Fibroblast of upper back skin (primary cell): ENCODE results near the gene BTF3.
A peak's percentile ranks its signal among the peaks of the same experiment; 100 is the strongest.
"Not testable (repeated sequence)": the region's sequence is repeated elsewhere in the genome, so short reads cannot be mapped to it uniquely, and the experiment has no call there.

Source experiments
- DNase-seq: peaks from one replicate; pipeline ENCODE4 v3.0.0-alpha.2; 2013

Gene BTF3

DNA sequence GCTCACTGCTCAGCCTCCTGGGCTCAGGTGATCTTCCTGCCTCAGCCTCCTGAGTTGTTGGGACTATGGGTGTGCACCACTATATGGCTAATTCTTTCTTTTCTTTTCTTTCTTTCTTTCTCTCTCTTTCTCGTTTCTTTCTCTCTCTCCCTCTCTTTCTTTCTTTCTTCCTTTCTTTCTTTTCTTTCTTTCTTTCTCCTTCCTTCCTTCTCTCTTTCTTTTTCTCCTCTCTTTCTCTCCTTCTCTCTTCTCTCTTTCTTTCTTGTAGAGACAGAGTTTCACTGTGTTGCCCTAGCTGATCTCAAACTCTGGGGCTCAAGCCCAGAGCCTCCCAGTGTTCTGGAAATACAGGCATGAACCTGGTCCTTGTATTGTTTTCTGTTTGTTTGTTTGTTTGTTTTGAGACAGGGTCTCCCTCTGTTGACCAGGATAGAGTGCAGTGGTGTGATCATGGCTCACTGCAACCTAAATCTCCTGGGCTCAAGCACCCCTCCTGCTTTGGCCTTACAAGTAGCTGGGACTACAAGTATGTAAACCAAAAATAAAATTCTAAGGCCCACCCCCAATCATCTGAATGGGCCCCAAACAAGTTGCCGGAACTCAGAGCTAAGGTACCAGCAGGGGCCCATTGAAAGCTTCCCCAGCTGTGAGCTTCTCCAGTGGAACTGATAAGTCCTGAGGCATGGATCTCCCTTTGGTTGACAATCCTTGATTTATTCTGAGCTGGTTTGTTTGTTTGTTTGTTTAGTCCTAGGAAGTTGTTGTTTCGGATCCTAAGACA, 11.9 kb upstream of the BTF3 start:
- DNase-seq: no peak

DNA sequence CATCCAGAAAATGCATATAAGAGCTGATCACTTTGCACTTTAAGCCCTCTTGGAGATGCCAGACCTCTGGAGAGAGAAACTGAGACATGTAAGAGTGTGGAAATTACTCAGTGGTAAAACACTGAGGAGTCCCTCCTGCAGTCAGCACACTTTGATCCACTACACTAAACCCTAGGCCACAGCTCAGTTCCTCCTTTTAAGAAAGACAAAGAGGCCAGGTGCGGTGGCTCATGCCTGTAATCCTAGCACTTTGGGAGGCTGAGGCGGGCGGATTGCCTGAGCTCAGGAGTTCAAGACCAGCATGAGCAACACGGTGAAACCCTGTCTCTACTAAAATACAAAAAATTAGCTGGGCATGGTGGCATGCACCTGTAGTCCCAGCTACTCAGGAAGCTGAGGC, 11.0 kb upstream of the BTF3 start:
- DNase-seq: not testable (repeated sequence)

GRCh38 chr5:73487815-73488214, 10.4 kb upstream of the BTF3 start:
- DNase-seq: no peak

DNA sequence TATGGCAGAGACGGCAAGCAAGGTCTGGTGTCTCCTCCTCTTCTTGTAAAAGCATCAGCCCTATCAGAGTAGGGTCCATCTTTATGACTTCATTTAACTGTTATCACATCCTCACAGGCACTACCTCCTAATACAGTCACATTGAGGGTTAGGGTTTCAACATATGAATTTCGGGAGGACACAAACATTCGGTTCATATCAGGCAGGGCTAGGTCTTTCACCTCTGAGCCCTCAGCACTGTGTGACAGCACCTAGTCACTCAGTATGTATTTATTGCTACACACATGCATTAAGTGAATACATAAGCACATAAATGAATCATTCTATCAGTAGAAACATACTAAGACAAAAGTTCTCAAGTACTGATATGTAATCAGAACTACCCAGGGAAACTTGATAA, 9.4 kb upstream of the BTF3 start:
- no peak for DNase-seq

GRCh38 chr5:73490088-73490487, 8.2 kb upstream of the BTF3 start:
- DNase-seq: no peak

DNA sequence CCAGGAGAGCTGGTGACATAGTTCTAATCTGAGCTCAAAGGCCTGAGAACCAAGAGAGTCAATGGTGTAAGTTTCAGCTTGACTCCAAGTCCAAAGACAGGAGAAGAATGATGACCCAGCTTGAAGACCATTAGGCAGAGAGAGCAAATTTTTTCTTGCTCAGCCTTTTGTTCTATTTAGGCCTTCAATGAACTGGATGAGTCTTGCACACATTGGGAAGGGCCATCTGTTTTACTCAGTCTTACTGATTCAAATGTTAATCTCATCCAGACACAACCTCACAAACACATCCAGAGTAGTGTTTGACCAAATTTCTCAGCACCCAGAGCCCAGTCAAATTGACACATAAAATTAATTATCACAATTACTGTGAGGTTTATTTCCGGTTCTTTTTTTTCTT, 7.1 kb upstream of the BTF3 start:
- no peak for DNase-seq

DNA sequence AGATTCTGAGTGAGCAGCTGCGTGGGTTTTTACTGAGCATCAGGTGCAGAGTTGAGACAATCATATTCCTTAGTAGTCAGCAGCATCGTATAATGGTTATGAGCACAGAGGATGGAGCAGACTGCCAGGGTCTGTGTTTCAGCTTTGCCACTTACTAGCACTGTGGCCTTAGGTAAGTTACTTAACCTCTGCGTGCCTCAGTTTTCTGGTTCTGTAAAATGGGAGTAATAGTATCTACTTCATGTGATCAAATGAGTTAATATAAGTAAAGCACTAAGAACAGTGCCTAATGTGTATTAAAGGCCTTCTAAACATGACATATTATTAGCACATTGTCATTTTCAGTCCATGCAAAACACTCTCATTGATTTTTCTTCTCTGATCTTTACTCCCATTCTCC, 4.8 kb upstream of the BTF3 start:
- no peak for DNase-seq

DNA sequence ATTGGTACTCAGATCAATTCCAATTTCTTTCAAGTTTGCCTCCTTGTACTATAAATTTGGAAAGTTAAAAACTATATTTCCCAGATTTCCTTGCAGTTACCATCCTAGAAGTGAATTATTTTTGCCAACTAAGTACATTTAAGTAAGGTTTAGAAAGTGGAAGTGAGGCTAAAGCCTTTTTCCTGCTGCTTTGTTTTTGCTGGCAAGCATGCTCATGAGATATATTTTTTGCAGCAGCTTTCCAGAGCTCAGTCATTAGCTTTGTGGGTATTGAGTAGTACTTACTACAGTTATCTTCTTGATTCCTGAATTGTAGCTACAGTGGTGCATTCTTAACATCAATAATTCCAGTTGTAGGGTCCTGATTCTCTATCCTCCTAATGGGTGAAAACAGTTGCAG, 3.5 kb upstream of the BTF3 start:
- no peak for DNase-seq

DNA sequence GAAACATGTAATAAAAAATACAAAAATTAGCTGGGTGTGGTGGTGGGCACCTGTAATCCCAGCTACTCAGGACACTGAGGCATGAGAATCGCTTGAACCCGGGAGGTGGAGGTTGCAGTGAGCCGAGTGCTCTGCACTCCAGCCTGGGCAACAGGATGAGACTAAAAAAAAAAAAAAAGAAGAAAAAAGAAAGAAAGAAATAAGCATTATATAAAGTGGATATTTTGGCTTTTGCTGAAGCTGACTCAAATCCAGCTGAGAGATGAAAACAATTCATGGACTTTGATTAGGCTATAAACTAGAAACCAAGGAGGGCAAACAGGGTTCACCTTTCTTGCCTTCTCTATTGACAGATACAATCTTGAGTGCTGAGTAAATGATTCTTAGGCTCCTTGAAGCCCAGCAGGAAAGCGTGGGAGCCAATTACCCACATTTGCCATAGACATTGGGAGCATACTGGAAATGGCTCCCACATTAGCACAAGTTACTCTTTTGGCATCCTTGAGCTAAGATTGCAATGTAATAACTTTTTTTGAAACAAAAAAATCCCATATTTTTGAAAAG, 2.4 kb upstream of the BTF3 start:
- no peak for DNase-seq

- peak; percentile 79 for DNase-seq
Observed at GRCh38 chr5:73496984-73497457, 1.2 kb upstream of the BTF3 start.

GRCh38 chr5:73497497-73498056, 665 bp upstream of the BTF3 start:
- no peak for DNase-seq

- DNase-seq: no peak
Observed at GRCh38 chr5:73499187-73499586, 945 bp downstream of the BTF3 start.

- no peak for DNase-seq
Observed at GRCh38 chr5:73499756-73500155, 1.5 kb downstream of the BTF3 start.

- no peak for DNase-seq
Observed at GRCh38 chr5:73501406-73501805, 3.2 kb downstream of the BTF3 start.

DNA sequence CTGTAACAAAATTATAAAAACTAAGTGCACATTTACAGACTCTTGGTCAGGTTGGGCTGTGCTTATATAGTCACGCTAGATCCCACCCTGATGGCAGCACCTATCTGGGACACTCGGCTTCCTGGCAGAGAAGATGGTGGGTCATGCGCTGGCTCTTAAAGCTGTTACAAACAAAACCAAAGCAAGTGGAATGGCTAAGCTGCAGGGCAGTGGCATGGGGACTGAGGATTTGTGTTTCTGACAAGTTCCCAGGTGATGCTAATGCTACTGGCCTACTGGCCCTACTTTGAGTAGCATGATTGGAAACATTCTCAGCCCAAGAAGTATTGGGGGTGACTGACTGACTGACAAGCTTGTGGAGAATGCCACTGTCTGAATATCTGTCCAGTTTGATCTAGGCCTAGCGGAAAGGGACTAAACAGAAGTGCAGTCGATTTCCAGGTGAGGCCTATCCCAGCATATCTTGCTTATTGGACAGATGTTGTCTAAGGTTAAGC, 8.3 kb downstream of the BTF3 start:
- DNase-seq: no peak

DNA sequence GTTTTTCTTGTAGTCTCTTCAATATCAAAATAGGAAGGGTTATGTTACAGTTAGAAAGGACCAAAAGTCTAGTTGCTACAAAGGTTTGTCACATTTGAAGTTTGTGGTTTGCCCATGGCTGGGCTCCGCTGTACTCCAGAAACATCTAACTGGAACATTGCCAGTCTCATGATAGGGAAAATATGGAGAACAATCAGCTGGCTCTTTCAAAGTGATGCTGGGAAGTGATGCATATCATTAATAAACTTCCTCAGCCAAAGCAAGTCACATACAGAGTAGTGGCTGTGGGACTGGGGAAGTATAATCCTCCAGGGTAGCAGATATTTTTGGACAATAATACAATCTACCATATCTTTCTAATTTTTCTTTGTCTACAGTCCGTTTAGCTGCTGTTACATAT, 8.8 kb downstream of the BTF3 start:
- DNase-seq: no peak

DNA sequence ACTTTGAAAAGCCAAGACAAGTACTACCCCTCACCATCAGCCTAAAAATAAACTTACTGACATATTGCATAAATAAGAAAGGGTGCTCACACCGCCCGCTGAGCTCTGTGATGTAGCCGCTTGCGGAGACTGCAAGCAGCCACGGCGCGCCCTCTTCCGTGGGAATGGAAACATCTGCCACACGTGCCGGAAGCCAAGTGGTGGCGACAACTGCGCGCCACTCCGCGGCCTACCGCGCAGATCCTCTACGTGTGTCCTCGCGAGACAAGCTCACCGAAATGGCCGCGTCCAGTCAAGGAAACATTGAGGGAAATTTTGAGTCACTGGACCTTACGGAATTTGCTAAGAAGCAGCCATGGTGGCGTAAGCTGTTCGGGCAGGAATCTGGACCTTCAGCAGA, 10.3 kb downstream of the BTF3 start:
- DNase-seq: not testable (repeated sequence)

GRCh38 chr5:73513996-73514395, 15.8 kb downstream of the BTF3 start:
- DNase-seq: no peak

DNA sequence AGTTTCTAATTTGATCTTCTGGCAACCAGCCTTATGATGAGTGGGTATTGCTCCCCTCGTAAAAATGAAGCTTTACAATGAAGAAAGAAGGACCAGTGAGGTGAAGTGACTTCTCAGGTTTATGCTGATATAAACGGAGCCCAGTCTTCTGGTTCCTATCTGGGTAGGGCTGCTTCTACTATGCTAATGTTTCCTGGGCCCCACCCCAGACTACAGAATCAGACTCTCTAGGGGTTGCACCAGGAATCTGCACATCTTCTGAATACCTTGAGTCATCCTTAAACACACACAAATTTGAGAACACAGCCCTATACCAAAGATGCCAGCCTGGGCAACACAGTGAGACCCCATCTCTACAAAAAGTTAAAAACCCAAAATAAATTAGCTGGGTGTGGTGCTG, 16.2 kb downstream of the BTF3 start:
- DNase-seq: no peak

DNA sequence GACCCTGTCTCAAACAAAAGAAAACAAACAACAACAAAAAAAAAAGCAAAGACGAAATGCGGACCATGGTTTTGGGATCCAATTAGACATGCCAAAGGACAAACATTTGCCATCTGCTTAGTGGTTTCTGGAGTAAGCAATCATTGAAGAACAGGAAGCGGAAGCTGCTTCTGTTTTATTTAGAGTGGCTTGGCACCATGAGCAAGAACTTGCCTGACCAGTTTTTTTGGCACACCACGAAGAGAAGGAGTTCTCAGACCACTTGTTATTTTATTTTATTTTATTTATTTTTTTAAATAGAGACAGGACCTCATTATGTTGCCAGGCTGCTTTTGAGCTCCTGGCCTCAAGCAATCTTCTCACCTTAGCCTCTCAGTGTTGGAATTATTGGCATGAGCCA, 17.0 kb downstream of the BTF3 start:
- no peak for DNase-seq

DNA sequence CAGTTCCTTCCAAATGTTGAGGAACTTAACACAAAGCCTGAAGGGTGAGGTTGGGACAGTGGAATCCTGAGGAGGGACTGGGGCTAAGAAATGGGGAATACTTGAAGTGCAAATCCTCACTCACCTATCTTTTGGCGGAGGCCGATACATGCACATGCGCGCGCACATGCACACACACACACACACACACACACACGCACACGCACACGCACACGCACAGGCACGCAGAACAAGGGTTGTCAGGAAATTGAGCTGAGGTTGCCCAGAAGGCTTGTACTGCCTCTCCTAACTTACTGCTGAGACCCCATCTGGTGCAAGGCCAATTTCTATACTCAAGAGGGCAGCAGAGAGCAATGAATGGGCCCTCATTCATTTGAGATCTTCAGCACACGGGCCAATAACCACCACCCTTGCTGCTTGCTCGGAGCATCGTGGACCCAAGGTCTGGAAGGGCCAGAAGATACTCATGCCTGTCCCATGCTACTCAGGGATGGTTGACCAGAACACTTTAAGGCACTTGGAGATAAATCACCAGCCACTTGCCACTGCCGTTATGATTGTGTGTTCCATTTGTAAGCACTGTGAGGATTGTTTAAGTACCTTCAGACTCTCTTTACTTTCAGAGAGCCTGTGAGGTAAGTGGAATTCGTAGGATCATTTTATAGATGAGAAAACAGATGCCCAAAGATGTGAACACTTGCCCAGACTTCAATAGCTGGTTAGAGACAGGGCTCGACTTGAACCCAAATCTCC, 21.5 kb downstream of the BTF3 start:
- DNase-seq: peak; percentile 85

DNA sequence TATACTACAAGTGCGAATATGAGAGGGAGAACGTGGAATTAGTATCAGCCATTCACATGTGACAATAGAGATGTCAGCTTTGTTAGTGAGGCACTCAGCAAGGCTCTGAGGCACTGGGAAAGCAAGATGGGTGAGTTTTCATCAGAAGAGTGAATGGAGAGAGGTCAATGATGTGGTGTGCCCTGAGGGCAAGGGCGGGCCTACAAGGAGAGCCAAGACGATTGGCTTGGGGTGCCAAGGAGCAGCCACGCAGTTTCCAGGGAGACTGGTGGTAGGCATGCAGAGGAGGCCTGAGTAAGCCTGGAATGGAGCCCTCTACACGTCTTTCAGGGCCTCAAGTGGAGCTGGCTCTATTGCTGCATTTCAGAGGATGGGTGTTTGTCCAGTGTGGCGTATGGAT, 24.7 kb downstream of the BTF3 start:
- no peak for DNase-seq

DNA sequence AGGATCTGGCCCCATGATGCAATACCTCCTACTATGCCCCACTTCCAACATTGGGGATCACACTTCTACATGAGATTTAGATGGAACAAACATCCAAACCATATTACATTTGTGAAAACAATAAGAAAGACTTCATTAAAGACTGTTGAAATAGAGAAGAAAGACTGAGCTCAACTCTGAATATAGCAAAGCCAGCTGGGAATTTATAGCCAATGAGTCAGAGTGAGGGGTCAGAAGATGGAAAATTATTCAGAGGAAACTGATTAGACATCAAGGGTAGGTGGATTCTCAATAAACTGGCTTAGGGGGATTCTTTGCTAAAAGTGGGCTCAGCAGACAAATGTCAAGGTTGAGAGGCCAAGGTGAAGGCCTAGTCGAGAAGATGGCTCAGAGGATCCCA, 25.6 kb downstream of the BTF3 start:
- peak; percentile 27 for DNase-seq
